ENCODE results near the gene PPP6R2. TPM values are rescaled to one million over a fixed set of nuclear protein-coding genes. Genes with fewer than 3 reads are reported as not detected.

Gene PPP6R2
- total and polyA plus RNA-seq, 9 of the 15 experiments (the other 6 are each of a cell fraction or from before 2014, with no cell fraction given), result 0.32 to 39.8 (median 21.4) TPM

DNA sequence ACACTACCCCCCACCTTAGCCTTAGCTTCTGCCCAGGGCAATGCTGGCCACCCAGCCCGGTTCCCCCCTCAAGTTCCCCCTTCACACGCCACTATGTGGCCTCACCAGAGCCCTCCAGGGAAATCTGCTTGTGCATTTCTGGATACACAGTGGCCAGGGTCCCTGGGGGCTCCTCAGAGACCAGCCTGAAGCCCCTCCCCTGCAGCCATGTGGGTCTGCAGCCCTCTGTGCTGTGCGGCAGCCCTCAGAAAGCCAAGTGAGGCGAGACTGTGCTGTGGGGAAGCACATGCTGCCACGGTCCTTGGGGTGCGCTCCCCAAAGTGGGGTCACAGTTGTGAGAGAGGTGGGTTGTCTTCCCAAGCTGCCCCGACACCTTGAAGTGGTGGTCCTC lies 33.5 kb upstream of the PPP6R2 start:
- Histone ChIP-seq H3K36me3 (ENCODE audit: control insufficient read depth, insufficient read depth, low read length) (no peaks in the 10 kb centered on the region), H3K9me1 (ENCODE audit: control insufficient read depth, insufficient read depth, low read length) (no peaks in the 10 kb centered on the region), H4K20me1 (replicated peaks; ENCODE audit: control insufficient read depth, insufficient read depth, low read length) (no peaks in the 10 kb centered on the region), H3K79me2 (ENCODE audit: control insufficient read depth, insufficient read depth, low read length) (peaks cover 25% of the 10 kb centered on the region), H3K9ac (ENCODE audit: insufficient read depth in 1 of 2, low read depth in 2 of 2, low read length in 2 of 2) (peak overlapping the region in 1 of 2 experiments; percentile 83; a peak in 2 of 4 replicates), H3K4me2 (ENCODE audit: insufficient read depth, low read length) (no peak overlapping the region), H3K4me1 (replicated peaks in 1 of 2; ENCODE audit: control insufficient read depth in 2 of 2, insufficient read depth in 2 of 2, low read length in 2 of 2) (peaks cover 27 to 86% of the 10 kb centered on the region in 2 experiments), H3K9me3 (replicated peaks; ENCODE audit: control insufficient read depth, insufficient read depth, low read depth, low read length) (no peaks in the 10 kb centered on the region), H3K27ac (ENCODE audit: extremely low read depth, low read depth, low read length) (no peak overlapping the region), H2AFZ (ENCODE audit: low read depth, low read length) (no peak overlapping the region), H3K4me3 (no peak overlapping the region), H3K27me3 (ENCODE audit: control insufficient read depth in 2 of 2, insufficient read depth in 2 of 2, low read length in 2 of 2) (no peaks in the 10 kb centered on the region)
- ChIA-PET POLR2A (interaction anchor here (1.3 kb wide), 1 partner anchor 10 kb away, joined by 3 read pairs; no protein-coding TSS in a partner anchor), CTCF (ENCODE audit: low intra/inter-chr PET ratio) (no interaction called here)
- in situ Hi-C loops (cut with MboI) (no loop called here), intact Hi-C loops (cut with micrococcal nuclease) (no loop called here)
- no peak for DNase-seq (ENCODE audit: extremely low read depth in 1 of 4, low spot score in 3 of 4)
- WGBS (ENCODE audit: insufficient coverage, low coverage, missing lambda C conversion rate), result 91% methylated on average over 5 of the region's 7 CpGs
- no TSS peak for BruUV-seq (replicated peaks)
- no peak for FAIRE-seq
- ATAC-seq, result no peak
- TF ChIP-seq, protein P1, sequence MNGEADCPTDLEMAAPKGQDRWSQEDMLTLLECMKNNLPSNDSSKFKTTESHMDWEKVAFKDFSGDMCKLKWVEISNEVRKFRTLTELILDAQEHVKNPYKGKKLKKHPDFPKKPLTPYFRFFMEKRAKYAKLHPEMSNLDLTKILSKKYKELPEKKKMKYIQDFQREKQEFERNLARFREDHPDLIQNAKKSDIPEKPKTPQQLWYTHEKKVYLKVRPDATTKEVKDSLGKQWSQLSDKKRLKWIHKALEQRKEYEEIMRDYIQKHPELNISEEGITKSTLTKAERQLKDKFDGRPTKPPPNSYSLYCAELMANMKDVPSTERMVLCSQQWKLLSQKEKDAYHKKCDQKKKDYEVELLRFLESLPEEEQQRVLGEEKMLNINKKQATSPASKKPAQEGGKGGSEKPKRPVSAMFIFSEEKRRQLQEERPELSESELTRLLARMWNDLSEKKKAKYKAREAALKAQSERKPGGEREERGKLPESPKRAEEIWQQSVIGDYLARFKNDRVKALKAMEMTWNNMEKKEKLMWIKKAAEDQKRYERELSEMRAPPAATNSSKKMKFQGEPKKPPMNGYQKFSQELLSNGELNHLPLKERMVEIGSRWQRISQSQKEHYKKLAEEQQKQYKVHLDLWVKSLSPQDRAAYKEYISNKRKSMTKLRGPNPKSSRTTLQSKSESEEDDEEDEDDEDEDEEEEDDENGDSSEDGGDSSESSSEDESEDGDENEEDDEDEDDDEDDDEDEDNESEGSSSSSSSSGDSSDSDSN (IDR thresholded peaks at IDR 0.05; ENCODE audit: borderline replicate concordance in 1 of 2, low read depth in 2 of 2, low read length in 2 of 2), result no peak
- TF ChIP-seq FUS (optimal IDR thresholded peaks at IDR 0.05; ENCODE audit: low read depth, low read length) (no peak), RBFOX2 (IDR thresholded peaks at IDR 0.05; ENCODE audit: low read depth, low read length) (0 out of 2 replicates have a peak, but pooled peaks have one; percentile 2)
